GM12878 (cell line): ENCODE results near the gene BRD2.

Experiments used
- CBX5 ChIP-seq: sonication (generic); IDR thresholded peaks from 2 replicates; pipeline ENCODE4 v1.6.1; 2016; ENCODE audit warnings: low read depth, moderate library complexity, mild to moderate bottlenecking, inconsistent platforms
- EP300 ChIP-seq, 2 experiments: fragments of 150-350 bp in 1 of 2; IDR thresholded peaks; 2 replicates each; pipeline ENCODE4 v1.6.1; 2011 to 2012; ENCODE audit warnings: low read depth in 2 of 2, low read length in 2 of 2, borderline replicate concordance in 1 of 2, improper control_type of control experiment in 1 of 2, inconsistent platforms in 1 of 2; ENCODE audit not compliant: control insufficient read depth in 1 of 2
- GABPA ChIP-seq: IDR thresholded peaks from 2 replicates; pipeline ENCODE4 v1.6.1; 2014; ENCODE audit warnings: antibody characterized with exemption, low read depth, mild to moderate bottlenecking, inconsistent platforms
- RAD51 ChIP-seq: fragments of 450-650 bp; IDR thresholded peaks from 2 replicates; pipeline ENCODE4 v1.6.1; 2016; ENCODE audit warnings: moderate library complexity, mild to moderate bottlenecking, inconsistent platforms
- SIX5 ChIP-seq: IDR thresholded peaks from 2 replicates; pipeline ENCODE4 v1.6.1; 2011; ENCODE audit warnings: mild to moderate bottlenecking, low read depth, low read length, moderate library complexity; ENCODE audit not compliant: severe bottlenecking
- TF ChIP-seq, protein P1 (sequence below), 3 experiments: IDR thresholded peaks in 2 of 3; conservative IDR thresholded peaks in 1 of 3; 2 replicates each; pipeline ENCODE4 v1.5.1; 2011; ENCODE audit warnings: low read depth in 3 of 3, low read length in 3 of 3, mild to moderate bottlenecking in 3 of 3, control low read depth in 2 of 3, moderate library complexity in 2 of 3, inconsistent platforms in 1 of 3, mixed read lengths in 1 of 3; ENCODE audit not compliant: control insufficient read depth in 2 of 3, insufficient read depth in 1 of 3; ENCODE audit errors: extremely low read depth in 1 of 3
- TF ChIP-seq, protein P2 (sequence below): fragments of 450-650 bp; IDR thresholded peaks from 2 replicates; pipeline ENCODE4 v1.6.1; 2017; ENCODE audit warnings: mild to moderate bottlenecking
- TF ChIP-seq, protein P3 (sequence below): IDR thresholded peaks from 2 replicates; pipeline ENCODE4 v1.6.1; 2012; ENCODE audit warnings: low read depth, low read length, improper control_type of control experiment

DNA sequence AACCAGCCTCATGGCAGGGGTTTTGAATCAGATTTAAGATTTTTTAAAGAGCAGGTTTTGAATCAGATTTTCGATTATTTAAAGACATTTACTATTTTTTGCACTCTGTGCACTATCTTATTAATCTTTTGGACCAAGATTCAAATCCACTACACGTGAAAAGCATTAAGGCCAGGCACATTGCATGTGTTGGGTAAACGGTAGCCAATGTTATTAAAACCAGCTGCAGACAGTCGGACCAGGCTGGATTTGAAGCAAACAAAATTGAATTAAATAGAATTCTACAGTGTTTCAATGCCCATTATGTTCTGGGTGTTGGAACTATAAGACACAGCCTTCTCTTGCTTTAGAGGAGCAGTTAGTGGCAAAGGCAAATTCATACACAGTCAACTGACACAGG is 33.3 kb downstream of the BRD2 start:
- TF ChIP-seq GABPA (no peak), CBX5 (no peak), EP300 (IDR thresholded peaks at IDR 0.05; ENCODE audit: borderline replicate concordance in 1 of 2, control insufficient read depth in 1 of 2, low read depth in 2 of 2, low read length in 2 of 2) (no peak), SIX5 (no peak), RAD51 (no peak)
- TF ChIP-seq, protein P1, sequence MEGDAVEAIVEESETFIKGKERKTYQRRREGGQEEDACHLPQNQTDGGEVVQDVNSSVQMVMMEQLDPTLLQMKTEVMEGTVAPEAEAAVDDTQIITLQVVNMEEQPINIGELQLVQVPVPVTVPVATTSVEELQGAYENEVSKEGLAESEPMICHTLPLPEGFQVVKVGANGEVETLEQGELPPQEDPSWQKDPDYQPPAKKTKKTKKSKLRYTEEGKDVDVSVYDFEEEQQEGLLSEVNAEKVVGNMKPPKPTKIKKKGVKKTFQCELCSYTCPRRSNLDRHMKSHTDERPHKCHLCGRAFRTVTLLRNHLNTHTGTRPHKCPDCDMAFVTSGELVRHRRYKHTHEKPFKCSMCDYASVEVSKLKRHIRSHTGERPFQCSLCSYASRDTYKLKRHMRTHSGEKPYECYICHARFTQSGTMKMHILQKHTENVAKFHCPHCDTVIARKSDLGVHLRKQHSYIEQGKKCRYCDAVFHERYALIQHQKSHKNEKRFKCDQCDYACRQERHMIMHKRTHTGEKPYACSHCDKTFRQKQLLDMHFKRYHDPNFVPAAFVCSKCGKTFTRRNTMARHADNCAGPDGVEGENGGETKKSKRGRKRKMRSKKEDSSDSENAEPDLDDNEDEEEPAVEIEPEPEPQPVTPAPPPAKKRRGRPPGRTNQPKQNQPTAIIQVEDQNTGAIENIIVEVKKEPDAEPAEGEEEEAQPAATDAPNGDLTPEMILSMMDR (IDR thresholded peaks at IDR 0.05 in 2 of 3, conservative IDR thresholded peaks at IDR 0.05 in 1 of 3; ENCODE audit: control insufficient read depth in 2 of 3, extremely low read depth in 1 of 3, insufficient read depth in 1 of 3, low read depth in 3 of 3, low read length in 3 of 3): no peak
- TF ChIP-seq, protein P2, sequence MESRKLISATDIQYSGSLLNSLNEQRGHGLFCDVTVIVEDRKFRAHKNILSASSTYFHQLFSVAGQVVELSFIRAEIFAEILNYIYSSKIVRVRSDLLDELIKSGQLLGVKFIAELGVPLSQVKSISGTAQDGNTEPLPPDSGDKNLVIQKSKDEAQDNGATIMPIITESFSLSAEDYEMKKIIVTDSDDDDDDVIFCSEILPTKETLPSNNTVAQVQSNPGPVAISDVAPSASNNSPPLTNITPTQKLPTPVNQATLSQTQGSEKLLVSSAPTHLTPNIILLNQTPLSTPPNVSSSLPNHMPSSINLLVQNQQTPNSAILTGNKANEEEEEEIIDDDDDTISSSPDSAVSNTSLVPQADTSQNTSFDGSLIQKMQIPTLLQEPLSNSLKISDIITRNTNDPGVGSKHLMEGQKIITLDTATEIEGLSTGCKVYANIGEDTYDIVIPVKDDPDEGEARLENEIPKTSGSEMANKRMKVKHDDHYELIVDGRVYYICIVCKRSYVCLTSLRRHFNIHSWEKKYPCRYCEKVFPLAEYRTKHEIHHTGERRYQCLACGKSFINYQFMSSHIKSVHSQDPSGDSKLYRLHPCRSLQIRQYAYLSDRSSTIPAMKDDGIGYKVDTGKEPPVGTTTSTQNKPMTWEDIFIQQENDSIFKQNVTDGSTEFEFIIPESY: no peak
- TF ChIP-seq, protein P3, sequence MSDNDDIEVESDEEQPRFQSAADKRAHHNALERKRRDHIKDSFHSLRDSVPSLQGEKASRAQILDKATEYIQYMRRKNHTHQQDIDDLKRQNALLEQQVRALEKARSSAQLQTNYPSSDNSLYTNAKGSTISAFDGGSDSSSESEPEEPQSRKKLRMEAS: no peak
